NK-92 treated with Interleukin-12 subunit alpha and Interleukin-12 subunit beta, amount 100 ng/mL, for 24 hours (cell line): ENCODE data around the gene SKAP2.

Source experiments
- DNase-seq: peaks from one replicate; lab custom pipeline; 2025; lab: John Stamatoyannopoulos, UW

Gene SKAP2

DNA sequence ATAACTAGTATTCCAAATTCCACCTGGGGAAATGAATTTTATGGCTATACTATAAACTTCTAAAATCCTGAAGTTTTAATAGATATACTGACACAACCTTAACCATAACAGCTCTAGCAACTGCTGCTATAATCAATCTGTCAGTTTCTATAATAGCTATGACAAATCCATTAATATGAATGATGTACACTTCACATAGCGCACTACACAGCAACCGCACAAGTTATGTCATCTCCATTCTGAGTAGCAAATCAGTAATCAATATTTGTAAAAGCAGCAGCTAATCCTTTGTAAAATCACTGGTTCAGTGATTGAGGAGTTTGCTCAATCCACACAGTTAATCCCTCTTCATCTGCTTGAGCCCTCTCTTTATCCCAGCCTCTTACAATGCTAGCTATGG is 105.3 kb downstream of the SKAP2 start:
- no peak for DNase-seq

DNA sequence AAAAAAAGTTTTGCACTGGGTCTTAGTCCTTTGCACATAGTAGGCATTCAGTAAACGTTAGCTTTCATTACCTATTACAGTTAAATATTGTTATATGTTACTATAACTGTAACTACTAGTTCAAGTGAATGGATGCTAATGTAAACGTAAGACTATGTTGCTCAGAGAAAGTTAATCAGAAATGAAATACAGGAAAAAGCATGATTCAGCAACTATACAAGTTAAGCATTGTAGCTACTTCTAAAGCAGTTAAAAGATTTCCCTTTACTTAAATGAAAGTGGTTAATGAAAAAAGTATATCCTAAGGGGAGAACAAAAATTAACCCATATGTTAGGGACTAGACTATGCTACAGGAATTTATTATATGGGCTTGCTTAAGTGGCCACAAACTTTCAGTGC is 121.2 kb downstream of the SKAP2 start:
- no peak for DNase-seq

DNA sequence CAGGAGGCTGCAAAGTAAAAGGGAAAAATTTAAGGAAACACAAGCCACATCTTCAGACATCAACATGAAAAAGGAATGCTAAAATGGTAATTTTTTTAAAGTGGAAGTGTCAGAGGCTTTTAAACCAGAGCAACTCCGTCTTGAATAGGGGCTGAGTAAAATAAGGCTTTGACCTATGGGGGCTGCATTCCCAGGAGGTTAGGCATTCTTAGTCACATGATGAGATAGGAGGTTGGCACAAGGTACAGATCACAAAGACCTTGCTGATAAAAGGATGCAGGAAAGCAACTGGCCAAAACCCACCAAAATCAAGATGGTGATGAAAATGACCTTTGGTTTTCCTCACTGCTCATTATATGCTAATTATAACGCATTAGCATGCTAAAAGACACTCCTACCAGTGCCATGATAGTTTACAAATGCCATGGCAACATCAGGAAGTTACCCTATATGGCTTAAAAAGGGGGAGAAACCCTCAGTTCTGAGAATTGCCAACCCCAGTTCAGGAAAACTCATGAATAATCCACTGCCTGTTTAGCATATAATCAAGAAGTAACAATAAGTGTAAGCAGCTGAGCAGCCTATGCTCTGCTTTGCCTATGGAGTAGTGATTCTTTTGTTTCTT is 128.3 kb downstream of the SKAP2 start:
- DNase-seq, result no peak

DNA sequence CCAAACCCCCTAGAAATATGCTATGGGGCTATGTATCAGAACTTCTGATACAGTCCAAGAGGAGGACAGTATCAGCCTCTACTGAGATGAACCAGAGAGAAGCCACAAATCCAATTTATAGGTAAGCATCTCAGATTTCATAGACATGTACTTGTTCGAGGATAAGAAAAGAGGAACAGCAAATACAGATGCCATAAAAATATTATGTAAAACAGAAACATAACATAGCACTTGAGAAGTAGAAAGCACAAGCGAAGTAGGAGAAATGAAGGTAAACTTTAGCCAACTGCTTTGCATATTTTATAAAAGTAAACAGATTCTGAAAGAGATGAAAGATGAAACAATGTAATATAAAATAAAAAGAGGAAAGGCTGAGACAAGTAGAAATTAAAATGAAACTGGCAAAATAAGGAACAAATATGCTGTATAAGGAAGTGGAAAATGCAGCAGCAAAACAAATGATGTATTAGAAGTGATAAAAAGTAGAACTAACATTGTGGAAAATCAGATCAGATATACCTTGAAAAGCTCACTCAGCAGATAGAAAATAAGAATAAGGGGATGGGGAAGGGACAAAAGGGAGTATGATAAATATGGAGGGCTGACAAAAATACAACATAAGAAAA is 135.1 kb downstream of the SKAP2 start:
- DNase-seq, result no peak

DNA sequence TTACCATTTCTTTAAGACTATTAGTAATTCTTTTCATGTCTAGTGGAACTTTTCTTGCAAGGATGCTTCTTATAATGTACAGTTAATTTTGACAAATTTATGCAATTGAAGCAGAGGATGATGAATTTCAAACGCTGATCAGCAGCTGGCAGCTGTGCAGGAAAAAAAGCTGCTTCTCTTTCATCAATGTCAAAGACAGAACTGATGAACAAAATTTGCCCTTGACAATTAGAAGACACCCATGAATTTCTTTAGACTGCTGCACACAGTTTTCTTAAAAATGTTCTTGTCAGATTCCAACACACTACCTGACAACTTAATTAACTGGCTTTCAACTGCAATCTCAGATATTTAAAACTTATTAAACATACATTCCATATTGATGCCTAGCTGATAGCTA is 138.3 kb downstream of the SKAP2 start:
- DNase-seq, result no peak

DNA sequence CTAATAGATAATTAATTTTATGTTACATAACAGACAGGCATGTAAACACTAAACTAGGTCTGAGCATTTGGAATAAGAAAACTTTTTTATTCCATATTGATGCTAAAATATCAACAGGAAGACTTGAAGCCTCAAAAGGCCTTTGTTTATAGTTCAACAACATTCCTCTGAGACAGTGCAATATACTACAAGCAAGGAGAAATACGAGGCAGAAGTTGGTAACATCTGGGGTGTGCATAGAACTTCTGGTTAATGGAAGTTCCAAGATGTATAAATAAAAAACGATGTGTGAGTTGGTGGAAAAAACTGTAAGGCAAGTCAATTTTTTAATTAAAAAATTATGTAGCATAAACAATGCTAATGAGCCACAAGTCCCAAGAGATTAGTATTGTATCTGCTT is 139.6 kb downstream of the SKAP2 start:
- DNase-seq, result no peak

DNA sequence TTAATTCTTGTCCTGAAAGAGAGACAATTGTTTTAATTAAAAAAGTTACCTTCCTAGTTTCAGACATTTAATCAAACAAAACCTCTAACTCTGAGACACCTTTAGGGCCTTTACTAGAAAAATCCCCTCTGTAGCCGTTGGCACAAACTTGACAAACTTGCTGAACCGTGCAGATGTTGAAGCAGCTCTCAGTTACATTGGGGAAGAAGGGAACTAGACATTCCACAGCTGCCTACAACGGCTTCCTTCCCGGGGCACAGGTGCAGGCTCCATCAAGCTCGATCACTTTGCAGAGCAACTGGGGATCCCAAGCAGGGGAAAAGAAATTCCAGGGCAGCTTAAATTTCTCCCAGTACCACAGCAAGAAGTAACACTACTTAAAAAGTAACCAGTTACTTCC is 141.3 kb downstream of the SKAP2 start:
- no peak for DNase-seq

DNA sequence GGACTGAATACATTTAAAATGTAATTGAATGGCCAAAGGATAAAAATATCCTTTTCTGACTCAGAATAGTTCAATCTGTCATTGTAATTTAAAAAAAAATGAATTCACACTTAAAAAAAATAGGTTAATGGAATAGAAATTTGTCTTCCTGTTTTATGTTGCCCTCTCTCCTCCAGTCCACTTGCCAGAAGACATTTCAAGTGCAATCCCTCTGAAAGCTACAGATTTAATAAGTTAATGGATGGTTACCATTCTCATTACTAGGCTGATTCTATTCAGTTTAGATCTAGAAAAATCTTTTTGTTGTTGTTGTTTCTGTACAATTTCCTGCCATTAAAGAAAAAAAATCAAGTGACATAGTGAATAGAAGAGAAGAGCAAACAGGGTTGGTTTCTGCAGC is 142.9 kb downstream of the SKAP2 start:
- no peak for DNase-seq

DNA sequence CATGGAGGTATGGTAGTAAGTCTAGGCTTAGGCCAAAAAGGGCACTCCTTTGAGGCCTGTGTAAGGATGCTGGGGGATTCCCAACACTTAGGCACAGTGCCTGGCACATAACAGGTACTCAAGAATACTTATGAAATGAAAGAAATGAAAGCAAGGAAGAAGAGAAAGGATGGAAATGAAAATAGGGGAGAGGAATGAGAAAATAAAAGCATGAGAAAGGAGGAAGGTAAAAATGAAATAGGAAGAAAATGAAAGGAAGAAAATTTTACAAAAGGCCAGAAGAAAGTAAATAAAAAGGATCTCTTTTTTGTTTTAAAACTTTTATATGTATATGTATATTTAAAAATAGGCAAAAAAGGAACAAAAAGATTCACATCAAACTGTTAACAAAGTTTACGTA is 146.3 kb downstream of the SKAP2 start:
- no peak for DNase-seq

DNA sequence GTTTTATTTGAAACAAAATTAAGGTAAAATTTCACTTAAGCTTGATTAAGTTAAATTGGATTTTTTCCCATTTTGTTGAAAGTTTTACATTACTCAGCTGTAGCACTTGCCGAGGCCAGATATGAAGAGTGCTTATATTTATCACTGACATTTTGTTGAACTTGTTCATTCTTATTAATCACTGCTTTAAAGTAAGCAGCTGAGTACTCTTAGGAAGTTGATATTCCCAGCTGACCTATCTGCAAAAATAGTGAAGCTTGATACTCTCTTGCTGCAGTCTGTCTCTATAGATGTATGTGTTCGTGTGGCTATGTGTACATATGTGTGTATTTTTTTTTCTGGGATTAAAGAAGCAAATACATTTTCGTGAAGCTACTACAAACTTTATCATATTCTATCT is 150.0 kb downstream of the SKAP2 start:
- DNase-seq, result no peak

DNA sequence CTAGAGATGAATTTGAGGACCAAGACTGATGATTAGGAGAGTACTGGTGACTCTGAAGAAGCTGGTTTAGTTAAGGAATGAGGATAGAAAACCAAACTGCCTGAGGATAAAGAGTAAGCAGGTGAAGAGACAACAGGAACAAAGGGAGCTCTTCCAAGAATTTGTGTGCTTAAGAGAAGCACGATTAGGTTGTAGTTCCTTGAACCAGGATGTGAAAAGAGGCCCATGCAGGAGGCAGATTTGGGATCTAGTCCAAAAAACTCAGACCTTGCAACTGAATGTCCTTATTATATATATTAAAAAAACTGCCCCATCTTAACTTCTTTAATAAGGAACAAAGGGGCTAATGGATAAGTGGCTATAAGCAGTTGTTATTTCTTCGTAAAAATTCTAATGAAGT is 150.4 kb downstream of the SKAP2 start:
- no peak for DNase-seq

DNA sequence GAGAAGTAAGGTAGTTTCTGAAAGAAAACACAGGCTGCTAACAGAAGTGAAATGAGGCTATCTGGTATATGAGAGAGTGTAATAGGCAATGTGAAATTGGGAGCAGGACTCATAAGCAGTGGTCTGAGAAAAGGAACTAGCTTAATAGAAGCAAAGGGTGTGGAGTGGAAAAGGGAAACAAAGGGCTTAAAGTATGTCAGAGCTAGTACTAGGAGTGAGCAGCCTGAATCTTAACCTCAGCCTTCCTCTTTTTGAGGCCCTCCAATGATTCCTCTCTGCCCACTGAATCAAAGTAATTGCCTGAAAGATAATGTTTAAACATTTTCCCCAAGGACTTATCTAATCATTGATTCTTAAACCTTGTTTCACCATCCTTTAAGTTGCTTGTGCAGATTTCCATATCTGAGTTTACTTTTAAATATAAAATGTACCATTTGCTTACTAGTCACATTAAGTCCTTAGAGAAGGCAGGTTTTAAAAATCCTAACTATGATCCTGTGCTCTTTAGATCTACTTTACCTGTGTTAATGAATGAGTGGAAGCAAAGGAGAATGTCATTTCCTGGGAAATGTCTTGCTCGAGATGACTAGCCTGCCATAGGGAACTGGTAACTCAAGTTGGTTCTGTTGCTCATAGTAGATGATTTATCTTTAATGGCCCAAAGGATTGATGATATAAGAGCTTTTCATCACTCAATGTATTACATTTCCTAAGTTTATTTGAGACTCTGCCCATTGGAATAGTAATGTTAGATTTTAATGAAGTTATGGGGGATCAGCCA is 155.0 kb downstream of the SKAP2 start:
- DNase-seq, result no peak

DNA sequence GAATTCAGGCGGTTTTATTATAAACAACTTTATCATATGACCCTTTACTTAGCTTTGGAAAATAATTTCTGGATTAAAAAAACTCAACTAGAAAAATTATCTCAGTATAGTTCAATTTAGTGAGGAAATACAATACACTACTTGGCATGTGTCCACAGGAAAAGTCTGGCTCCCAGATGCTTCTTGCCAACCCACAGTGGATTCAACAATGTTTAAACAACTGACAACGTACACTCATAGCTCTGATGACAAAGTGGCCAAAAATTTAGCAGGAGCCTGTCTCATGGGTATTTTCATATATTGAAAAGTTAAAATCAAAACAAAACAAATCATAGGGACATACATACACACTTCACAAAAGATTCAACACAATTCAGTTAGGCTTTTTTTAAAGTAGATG is 158.8 kb downstream of the SKAP2 start:
- no peak for DNase-seq

DNA sequence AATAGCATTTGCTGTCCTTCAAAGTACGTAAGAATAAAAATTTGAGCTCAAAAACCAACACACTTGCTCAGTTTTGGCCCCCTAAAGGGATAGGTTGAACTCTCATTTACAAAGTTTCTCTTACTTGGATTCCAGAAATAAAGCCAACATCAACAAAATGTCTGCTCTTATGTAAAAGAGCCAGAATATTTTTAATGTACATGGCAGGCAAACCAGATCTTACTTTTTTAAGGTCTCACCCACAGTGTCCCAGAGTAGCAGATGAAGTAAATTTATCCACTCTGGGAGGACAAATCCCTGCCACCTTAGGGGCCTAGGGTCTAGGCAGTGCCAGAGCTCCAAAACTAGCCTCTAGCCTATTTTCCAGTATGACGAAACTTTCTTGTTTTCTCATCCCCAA is 159.6 kb downstream of the SKAP2 start:
- DNase-seq, result no peak

DNA sequence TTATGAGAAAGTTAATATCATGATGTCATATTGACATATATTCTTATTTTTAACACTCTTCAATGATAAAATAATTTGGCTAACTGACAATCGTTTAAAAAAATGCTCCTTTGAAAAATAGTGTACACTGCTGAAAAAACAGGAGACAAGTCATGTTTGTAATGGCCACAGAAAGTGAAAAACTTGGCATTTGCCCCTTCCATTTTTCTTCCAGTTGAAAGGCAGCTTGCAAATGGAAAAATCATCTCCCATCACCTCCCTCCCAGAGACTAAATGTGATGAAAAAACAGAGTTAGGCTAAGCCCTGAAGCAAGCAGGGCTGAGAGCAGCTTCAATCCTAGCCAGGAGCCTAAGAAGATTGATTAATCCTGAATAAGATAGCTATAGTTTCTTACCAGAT is 160.4 kb downstream of the SKAP2 start:
- no peak for DNase-seq

DNA sequence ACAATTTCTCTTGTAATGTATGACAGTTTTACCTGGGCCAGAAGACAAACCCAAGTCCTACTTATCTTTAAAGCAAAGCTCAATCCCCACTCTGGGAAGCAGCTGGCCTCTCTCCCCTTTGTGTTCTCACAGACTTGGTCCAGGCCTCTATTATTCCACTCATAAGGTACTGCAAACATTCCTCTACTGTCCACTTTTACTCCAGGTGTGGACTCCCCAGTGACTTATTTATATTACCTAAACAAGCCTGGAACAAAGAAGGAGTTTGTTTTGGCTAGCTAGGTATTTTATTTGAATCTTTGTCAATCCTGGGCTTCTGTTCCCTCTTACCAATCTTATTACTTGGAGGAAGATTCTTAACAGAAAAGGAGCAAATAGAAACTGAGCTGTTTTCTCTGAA is 163.5 kb downstream of the SKAP2 start:
- no peak for DNase-seq

DNA sequence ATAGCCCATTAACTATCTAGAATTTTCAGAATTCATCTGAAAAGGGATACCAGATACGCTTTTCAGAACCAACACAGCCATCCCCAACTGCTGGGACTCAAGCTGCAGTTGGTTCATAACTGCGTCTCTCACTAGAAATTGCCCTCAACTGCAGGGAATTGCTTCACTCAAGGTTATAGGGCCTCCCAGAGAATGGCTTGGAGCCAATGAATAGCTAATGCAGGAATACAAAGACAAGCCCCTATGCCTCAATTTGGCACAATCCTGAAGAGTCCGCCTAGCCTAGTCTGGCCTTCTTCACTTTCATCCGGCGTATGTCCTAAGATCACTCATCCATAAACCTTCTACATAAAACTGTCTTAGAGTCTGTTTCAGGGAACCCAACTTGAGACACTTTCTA is 164.0 kb downstream of the SKAP2 start:
- DNase-seq, result no peak

DNA sequence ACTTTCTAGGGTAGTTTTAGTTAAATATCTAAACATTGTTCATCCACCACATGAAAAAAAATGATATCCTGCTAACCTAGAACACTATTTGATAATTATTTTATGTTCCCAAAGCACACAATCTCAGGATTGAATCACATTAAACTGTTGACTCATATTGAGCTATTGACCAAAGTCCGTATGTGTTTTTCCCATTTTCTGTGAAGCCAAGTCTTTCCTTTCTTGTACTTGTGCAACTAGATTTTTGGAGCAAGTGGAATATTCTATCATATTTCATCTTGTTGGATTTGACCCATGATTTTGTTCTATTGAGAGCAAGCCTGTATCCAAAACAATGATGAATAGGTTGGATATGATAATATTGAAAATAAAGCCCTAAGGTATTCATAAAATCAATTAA is 164.6 kb downstream of the SKAP2 start:
- DNase-seq, result no peak

DNA sequence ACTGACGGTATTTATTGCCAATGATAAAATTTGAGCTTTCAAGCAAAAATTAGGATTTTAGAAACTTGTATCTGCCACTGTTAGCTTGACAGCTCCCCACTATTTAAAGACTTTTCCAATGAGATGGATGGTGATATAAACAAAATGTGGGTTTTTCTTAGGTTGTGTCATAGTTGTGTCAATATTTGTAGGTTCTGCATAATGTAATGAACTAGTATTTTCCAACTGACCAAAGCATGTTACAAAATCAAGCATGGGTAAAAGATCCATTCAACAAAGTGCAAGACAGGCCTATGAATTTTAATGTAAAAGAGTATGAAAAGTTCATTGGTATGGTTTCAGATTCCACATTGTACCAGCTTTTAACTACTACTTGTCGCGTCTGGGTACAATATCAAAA is 165.6 kb downstream of the SKAP2 start:
- no peak for DNase-seq

DNA sequence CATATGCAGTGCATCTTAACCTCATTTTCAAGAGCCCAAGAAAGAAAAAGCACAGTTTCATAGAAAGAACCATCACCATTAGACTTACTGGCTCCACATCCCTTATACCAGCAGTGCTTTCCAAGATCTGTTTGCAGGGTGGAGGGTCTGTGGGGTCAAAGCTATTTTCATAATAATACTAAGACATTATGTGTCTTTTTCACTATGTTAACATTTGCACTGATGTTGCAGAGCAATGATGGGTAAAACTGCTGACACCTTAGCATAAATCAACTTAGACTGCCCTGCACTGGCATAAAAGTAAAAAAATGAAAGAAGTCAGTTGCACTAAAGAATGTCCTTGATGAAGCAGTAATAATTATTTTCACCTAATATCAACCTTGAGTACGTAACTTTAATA is 166.2 kb downstream of the SKAP2 start:
- DNase-seq, result no peak

DNA sequence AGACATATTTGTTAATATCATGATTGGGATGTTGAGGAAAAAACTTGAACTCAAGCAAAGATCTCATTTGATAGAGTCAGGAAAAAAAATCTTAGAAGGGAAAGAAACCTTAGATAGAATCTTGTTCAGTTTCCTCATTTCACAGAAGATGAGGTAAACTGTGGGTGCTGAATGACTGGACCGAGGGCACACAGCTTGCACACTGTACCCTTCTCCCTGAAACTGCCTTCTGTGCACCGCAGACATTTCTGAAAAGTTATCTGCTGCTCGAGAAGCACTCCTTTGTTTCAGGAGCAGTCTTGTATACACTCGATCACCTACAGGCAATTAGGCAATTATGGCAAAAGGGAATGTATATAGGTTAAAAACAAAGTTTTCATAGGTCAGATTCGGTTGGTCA is 167.4 kb downstream of the SKAP2 start:
- no peak for DNase-seq

DNA sequence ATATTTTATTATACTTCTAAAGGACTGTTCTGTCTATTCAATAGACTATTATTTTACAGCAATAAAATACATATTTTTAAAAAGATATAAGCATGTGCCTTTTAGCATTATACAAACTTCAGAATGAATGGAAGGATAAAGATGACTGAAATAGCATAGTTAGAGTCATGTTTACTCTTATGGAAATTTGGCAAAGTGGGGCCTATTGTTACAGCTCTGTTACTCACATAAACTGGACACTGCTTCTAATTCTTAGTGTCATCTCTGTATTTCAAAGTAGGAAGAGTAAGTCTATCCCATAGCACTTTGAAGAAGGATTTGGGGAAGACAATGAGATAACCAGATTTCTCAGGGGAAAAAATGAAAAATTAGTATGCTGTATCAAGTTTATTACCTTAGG is 168.2 kb downstream of the SKAP2 start:
- no peak for DNase-seq

DNA sequence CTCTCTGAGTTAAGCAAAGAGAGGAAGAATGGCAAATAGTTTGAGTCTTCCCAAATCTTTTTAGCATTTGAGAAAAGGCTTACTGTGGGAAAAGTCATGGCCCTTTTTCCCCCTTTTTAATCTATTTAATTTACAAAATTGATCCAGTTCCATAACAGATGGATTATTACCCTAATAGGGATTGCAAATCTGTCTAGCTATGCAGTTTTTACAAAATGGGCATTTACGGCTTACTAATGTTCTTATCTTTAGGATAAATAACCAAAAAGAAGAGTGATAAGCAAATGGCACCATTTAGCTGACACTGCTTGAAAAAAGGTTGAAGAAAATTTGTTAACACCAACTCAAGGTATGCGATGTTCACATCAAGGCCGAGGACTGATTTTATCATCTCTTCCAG is 169.7 kb downstream of the SKAP2 start:
- DNase-seq, result no peak

DNA sequence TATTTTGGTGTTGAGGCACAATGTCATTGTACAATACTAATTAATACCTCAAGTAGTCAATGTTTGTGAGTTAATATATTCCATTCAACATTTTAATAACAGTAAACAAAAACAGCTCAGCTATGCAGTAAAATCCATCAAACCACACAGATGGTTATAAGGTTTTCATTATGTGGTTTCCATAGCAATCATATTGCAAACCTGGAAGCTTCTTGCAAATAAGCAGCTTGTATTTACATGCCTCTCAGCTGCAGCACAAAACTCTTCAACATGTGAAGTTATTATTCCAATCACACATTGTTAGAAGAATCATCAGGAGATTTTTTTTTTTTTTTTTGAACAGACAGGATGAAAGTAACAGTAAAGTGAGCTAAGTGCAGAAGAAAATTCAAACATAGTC is 170.2 kb downstream of the SKAP2 start:
- no peak for DNase-seq
